Measurements from ENCODE around the gene SBNO2.

- TF ChIP-seq POLR2A (IDR thresholded peaks at IDR 0.05), result no peak
- no peak for TF ChIP-seq POLR2AphosphoS5 (IDR thresholded peaks at IDR 0.05)
- no peak for TF ChIP-seq CTCF (IDR thresholded peaks at IDR 0.05)
Measured at GRCh38 chr19:1081301-1082164, 92.5 kb downstream of the SBNO2 start.

All from gastroesophageal sphincter (tissue), 3 donors.